ENCODE measurements around the gene PRTG. TPM values are rescaled to one million over a fixed set of nuclear protein-coding genes. Genes with fewer than 3 reads are reported as not detected.

The PRTG gene
- total RNA-seq, 3 donors from 2014 or later: 0.41 to 2.0 (median 0.78) TPM

DNA sequence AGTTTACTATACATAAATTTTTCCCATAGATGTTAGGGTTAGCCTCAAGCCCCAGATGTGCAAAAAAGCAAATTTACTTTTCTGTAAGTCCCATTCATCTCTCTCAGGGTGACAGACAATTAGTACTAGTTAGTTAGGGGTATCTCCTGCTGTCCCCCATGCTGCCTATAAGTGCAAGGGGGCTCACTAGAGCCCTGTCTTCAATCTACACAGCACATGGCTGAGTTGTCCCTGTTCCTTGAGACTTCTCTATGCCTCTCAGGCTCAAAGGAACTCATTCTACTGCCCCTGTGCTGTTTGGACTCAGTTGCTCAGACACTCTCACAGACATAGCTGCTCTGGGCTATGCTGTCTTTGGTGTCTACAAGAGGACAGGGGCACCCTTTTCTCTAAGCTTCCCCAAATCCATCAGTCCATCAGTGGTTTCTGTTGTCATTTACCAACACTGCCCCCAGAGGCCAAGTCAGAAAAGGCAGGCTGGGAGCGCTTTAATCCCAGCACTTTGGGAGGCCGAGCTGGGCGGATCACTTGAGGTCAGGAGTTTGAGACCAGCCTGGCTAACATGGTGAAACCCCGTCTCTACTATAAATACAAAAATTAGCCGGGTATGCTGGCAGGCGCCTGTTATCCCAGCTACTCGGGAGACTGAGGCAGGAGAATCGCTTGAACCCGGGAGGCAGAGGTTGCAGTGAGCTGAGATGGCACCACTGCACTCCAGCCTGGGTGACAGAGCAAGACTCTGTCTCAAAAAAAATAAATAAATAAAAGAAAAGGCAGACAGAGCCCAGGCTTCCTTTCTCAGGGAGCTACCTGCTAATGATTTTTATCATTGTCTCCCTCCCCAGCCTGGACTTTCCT is 31.4 kb upstream of the PRTG start:
- Histone ChIP-seq H3K4me3 (no peak overlapping the region), H3K4me1 (ENCODE audit: low read depth) (no peaks in the 10 kb centered on the region), H3K36me3 (ENCODE audit: low read depth) (no peaks in the 10 kb centered on the region), H3K9me3 (no peaks in the 10 kb centered on the region)
- peak in 2 of 3 donors; percentile 48 to 57 for DNase-seq
- intact Hi-C loops (cut with DNase I, micrococcal nuclease): no loop called here
- TF ChIP-seq CTCF (IDR thresholded peaks at IDR 0.05): peak; percentile 17
- peak; percentile 55 for ATAC-seq

DNA sequence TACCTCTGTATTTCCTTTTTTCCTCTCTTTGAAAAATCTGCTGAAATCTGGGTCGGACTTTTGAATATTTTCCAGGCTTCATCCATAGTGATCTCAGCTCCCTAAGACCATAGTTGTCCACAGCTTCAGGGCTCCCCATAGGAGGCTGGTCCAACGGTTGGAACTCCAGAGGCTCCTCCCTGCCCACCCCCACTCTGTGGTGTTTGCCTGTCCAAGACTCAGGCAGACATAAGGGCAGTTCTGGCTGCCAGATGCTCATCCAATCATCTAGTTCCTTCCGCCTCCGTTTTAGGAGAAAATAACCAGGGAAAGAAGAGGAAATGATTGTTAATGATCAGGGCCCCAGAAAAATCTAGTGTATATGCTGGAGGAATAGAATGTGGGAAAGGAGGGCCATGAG is 27.9 kb upstream of the PRTG start:
- H3K9me3 ChIP-seq: no peaks in the 10 kb centered on the region
- intact Hi-C loops (cut with DNase I, micrococcal nuclease): no loop called here
- no peak for DNase-seq

DNA sequence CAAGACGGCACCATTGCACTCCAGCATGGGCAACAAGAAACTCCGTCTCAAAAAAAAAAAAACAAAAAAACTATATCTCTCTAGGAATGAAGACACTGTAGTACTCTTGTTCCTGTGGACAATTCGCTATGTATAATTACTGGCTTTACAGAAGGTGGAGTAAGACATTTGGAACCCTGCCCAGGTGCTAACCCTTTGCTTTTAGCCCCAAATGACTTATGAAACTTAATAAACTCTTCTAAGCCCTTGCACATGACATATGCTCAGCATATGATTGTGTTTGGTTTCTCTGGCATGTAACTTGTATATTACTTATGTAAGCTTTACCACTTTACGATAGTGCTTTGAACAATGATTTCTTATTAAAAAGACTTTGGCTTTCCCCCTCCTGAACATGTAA is 27.3 kb upstream of the PRTG start:
- H3K36me3 ChIP-seq (ENCODE audit: low read depth): no peaks in the 10 kb centered on the region
- intact Hi-C loops (cut with DNase I, micrococcal nuclease): no loop called here
- no peak for DNase-seq
- ATAC-seq: no peak
- no peaks in the 10 kb centered on the region for H3K4me1 ChIP-seq (ENCODE audit: low read depth)
- TF ChIP-seq CTCF (IDR thresholded peaks at IDR 0.05): no peak
- H3K9me3 ChIP-seq: no peaks in the 10 kb centered on the region
- H3K4me3 ChIP-seq: no peak overlapping the region

More for the DNA sequence above, 27.9 kb upstream of the PRTG start:
- no peaks in the 10 kb centered on the region for H3K36me3 ChIP-seq (ENCODE audit: low read depth)
- ATAC-seq: no peak
- no peak for TF ChIP-seq CTCF (IDR thresholded peaks at IDR 0.05)
- no peak overlapping the region for H3K4me3 ChIP-seq
- H3K4me1 ChIP-seq (ENCODE audit: low read depth): no peaks in the 10 kb centered on the region

DNA sequence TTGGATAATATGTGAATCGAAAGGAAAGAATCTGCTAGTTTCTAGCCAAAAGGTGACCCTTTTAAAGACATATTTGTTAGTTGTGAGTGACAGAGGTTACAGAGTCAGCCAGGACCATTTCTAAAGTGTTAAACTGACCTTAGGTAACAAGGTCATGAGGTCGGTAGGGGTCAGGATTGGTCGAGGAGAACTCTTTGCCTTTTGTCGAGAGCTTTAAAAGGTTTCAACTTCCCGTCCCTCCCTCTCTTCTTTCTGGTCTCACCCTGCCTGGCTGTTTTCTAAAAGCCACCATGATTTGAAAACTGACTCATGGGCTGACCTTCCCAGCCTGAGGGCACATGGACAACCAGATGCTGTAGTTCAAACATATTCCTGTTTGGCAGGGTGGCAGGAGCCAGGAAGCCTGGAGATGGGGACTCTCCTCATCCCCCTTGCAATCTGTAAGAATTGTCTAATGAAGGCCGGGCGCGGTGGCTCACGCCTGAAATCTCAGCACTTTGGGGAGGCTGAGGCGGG is 25.8 kb upstream of the PRTG start:
- intact Hi-C loops (cut with DNase I, micrococcal nuclease): no loop called here
- H3K36me3 ChIP-seq (ENCODE audit: low read depth): no peaks in the 10 kb centered on the region

DNA sequence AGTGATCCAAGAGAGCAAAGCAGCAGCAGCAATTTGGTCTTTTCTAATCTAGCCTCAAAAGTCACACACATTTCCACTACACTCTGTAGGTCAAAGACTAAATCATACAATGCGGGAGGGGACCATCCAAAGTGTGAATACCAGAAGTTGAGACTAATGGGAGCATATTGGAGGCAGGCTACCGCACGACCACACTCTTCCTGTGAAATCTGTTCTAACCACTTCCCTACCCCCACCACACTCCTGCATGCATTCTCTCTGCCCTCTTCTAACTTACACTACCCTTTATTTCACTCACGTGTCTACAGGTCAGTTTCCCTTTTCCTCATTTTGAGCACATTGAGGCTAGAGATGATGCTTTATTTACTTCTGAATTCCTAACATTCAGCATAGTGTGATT is 23.7 kb upstream of the PRTG start:
- H3K9me3 ChIP-seq: no peaks in the 10 kb centered on the region
- H3K4me3 ChIP-seq: no peak overlapping the region
- TF ChIP-seq CTCF (IDR thresholded peaks at IDR 0.05): no peak
- no peaks in the 10 kb centered on the region for H3K4me1 ChIP-seq (ENCODE audit: low read depth)
- ATAC-seq (no peak), DNase-seq (no peak)
- intact Hi-C loops (cut with DNase I, micrococcal nuclease): no loop called here
- H3K36me3 ChIP-seq (ENCODE audit: low read depth): no peaks in the 10 kb centered on the region

More for the DNA sequence above, 25.8 kb upstream of the PRTG start:
- no peaks in the 10 kb centered on the region for H3K9me3 ChIP-seq
- ATAC-seq (no peak), DNase-seq (no peak)
- H3K4me1 ChIP-seq (ENCODE audit: low read depth): no peaks in the 10 kb centered on the region
- H3K4me3 ChIP-seq: no peak overlapping the region
- no peak for TF ChIP-seq CTCF (IDR thresholded peaks at IDR 0.05)
